GM18498 (cell line): Measurements from ENCODE around the gene ZNF512.
A peak's percentile ranks its signal among the peaks of the same experiment; 100 is the strongest.
"Not testable (repeated sequence)": the region's sequence is repeated elsewhere in the genome, so short reads cannot be mapped to it uniquely, and the experiment has no call there.

Source experiments
- ATAC-seq: cut with Tn5 transposase; IDR thresholded peaks from one replicate; pipeline ENCODE4 v1.9.1; 2021; ENCODE audit warnings: mild to moderate bottlenecking, moderate library complexity; ENCODE audit not compliant: unreplicated experiment

The ZNF512 gene

GRCh38 chr2:27582129-27582694 is 630 bp upstream of the ZNF512 start:
- ATAC-seq = no peak

- peak; percentile 6 for ATAC-seq
Observed at GRCh38 chr2:27583390-27583915, 611 bp downstream of the ZNF512 start.

GRCh38 chr2:27584597-27584996 is 1.8 kb downstream of the ZNF512 start:
- ATAC-seq = no peak

GRCh38 chr2:27587025-27587424 is 4.2 kb downstream of the ZNF512 start:
- no peak for ATAC-seq

GRCh38 chr2:27588308-27588707 is 5.5 kb downstream of the ZNF512 start:
- no peak for ATAC-seq

- ATAC-seq = no peak
Observed at GRCh38 chr2:27591745-27592144, 8.9 kb downstream of the ZNF512 start.

- no peak for ATAC-seq
Observed at GRCh38 chr2:27593240-27593639, 10.4 kb downstream of the ZNF512 start.

GRCh38 chr2:27594020-27594703 is 11.3 kb downstream of the ZNF512 start:
- ATAC-seq = not testable (repeated sequence)

GRCh38 chr2:27595412-27595811 is 12.6 kb downstream of the ZNF512 start:
- not testable (repeated sequence) for ATAC-seq

GRCh38 chr2:27596627-27597026 is 13.8 kb downstream of the ZNF512 start:
- ATAC-seq = no peak

GRCh38 chr2:27606611-27607010 is 23.8 kb downstream of the ZNF512 start:
- no peak for ATAC-seq

- ATAC-seq = no peak
Observed at GRCh38 chr2:27613985-27614384, 31.1 kb downstream of the ZNF512 start.

- ATAC-seq = no peak
Observed at GRCh38 chr2:27615316-27615715, 32.5 kb downstream of the ZNF512 start.

- no peak for ATAC-seq
Observed at GRCh38 chr2:27621524-27621923, 38.7 kb downstream of the ZNF512 start.

GRCh38 chr2:27622921-27623384 is 40.1 kb downstream of the ZNF512 start:
- ATAC-seq = no peak

- ATAC-seq = no peak
Observed at GRCh38 chr2:27624943-27625342, 42.1 kb downstream of the ZNF512 start.

- not testable (repeated sequence) for ATAC-seq
Observed at GRCh38 chr2:27626323-27626722, 43.5 kb downstream of the ZNF512 start.

- ATAC-seq = not testable (repeated sequence)
Observed at GRCh38 chr2:27626921-27627320, 44.1 kb downstream of the ZNF512 start.

- peak; percentile 29 for ATAC-seq
Observed at GRCh38 chr2:27627963-27628766, 45.3 kb downstream of the ZNF512 start.

GRCh38 chr2:27628767-27629709 is 46.2 kb downstream of the ZNF512 start, which contains the start of the genes CCDC121 and GPN1:
TSS of gene CCDC121 (minus strand) at chr2:27629012. CDS start at chr2:27627799, 1,213 bp downstream.
TSS of gene GPN1 (plus strand) at chr2:27629050. CDS start at chr2:27629059, 9 bp downstream.
- peak; percentile 99 for ATAC-seq
